GM18505 (cell line): ENCODE data around the gene KIRREL3.

Experiments
- ATAC-seq: cut with Tn5 transposase; IDR thresholded peaks from one replicate; pipeline ENCODE4 v1.9.1; 2021; ENCODE audit not compliant: unreplicated experiment
- POLR2A ChIP-seq: IDR thresholded peaks from 4 replicates; pipeline ENCODE4 v1.6.1; 2011; ENCODE audit warnings: borderline replicate concordance; ENCODE audit not compliant: insufficient read depth, insufficient read length; ENCODE audit errors: extremely low read depth

KIRREL3 gene

GRCh38 chr11:126526471-126526870, 474.1 kb downstream of the KIRREL3 start:
- no peak for TF ChIP-seq POLR2A
- no peak for ATAC-seq

DNA sequence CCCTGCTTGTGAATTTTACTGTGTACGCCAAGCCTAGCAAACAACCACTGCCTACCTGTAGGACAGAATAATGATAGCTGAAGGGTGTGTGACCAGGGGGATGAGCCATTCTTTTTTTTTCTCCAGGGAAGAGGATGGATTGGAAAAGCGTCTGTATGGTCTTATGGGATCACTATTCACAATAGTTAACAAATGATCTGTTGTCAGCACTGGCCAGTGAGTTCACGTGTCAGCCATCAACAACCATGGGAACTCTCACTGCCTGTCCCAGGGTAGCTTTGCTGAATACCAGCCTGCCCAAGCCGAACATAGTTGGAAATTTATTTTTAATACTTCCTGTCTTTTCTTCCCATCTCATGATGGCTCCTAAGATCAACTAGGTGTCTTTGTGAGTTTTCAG, 474.9 kb downstream of the KIRREL3 start:
- no peak for ATAC-seq
- TF ChIP-seq POLR2A, result no peak

DNA sequence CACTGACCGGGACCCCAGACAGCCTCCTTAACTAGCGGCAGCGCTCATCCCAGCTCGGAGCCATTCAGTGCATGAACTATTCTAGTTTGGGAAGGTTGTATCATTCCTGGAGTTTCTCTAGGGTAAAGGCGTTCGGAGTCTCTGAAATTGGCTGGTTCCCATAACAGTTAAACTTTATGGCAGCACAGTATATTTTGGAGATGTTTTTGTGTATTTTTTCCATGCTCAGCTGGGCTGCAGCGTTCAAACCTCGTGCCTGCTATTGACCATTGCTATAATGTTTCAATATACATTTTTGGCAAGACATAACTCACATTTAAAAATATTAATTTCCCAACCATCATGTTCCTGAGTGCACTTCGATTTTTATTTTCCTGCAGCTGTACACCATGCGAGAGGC, 475.4 kb downstream of the KIRREL3 start:
- no peak for TF ChIP-seq POLR2A
- ATAC-seq, result no peak

GRCh38 chr11:126523441-126524205, 476.9 kb downstream of the KIRREL3 start:
- no peak for ATAC-seq
- TF ChIP-seq POLR2A, result no peak

- no peak for ATAC-seq
- no peak for TF ChIP-seq POLR2A
Measured at GRCh38 chr11:126522606-126523005, 478.0 kb downstream of the KIRREL3 start.

- no peak for ATAC-seq
- TF ChIP-seq POLR2A, result no peak
Measured at GRCh38 chr11:126522152-126522551, 478.4 kb downstream of the KIRREL3 start.

DNA sequence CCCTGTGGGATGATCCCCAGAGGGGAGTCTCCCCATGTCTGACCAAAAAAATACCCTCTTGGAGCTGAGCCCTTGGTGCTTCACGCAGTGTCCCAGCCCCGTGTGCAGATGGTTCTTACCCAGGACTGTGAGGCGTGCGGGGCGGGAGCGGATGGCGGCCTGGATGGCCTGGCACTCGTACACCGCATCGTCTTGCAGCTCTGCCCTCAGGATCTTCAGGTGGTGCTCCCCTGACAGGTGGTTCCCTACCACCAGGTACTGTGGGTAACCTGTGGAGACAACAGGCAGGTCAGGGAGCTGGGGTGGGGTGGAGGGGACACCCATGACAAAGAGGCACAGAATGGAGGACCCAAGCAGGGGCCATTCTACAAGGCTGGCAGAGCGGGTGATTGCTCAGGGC, 479.4 kb downstream of the KIRREL3 start:
- ATAC-seq, result no peak

DNA sequence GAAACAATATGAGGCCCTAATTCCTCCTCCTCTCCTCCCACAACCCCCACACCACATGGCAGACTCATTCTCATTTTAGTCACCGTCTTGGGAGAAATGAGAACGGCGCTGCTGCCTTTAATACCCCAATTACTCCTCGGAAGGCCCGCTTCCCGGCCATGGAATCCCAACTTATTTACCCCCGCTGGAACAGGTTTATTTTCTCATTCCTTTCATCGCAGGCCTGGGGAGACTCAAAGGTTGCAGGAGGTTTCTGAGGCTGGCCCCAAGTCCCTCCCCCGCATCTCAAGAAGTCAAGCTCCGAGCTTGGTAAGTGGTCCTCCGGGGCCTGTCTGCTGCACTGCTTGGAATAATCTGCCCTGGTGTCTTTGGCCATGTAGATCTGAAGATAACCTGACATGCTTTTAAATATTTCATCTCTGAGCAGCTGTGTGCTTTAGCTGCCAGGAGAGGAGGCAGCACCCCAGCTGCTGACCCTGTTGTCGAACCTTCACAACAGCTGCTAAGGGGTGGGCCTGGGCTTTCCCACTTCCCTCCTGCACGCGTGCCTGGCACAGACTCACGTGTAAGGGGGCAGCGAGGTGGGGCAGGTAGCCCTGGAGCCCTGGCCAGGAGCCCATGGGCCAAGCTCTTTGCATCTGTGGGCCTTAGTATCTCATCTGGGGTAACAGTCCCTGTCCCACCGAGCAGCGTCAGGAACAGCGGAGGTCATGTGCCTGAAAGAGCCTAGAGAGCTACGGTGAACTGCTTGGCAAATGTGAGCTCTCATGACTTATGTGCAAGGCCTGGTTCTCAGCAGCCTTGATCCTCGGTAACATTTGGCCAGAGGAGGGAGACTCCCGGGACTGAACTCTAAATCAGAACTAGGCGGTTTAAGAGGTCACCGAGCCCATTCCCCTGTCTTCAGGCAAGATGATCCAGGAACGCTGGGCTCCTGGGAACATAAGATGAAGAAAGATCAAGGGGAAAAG, 480.5 kb downstream of the KIRREL3 start:
- ATAC-seq, result no peak
- no peak for TF ChIP-seq POLR2A

More for the DNA sequence above, 479.4 kb downstream of the KIRREL3 start:
- no peak for TF ChIP-seq POLR2A

DNA sequence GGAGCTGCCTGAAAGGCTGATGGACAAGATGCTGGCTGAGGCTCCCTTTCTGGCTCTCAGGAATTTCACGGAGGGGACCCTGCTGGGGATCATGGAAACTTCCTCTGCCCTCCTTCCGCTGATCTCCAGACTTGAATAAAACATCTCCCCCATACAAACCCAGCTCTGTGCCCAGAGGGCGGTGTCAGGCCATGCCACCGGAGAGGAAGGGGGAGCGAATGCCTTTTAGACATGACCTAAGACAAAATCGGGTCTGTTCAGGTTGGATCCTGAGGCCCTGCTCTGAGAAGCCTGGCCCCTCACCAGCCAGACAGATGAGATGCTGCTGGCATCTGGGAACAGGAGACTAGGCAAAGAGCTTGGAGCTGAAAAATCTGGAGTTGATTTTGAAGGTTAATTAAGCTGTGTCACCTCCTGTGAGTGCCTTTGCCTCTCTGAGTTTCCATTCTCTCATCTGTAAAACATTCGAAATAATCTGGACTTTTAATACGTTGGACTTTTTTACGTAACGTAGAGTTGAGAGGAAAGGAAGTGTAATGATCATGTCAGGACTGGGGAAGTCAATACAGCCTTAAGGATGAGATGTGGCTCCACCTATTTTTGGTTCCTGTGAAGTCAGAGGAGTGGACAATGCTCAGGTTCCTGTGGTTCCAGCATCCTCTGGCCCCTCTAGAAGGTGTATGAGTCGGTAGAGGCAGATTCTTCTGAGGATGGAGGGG, 481.4 kb downstream of the KIRREL3 start:
- no peak for TF ChIP-seq POLR2A
- ATAC-seq, result no peak

GRCh38 chr11:126518071-126518971, 482.2 kb downstream of the KIRREL3 start:
- no peak for ATAC-seq
- TF ChIP-seq POLR2A, result no peak

GRCh38 chr11:126515501-126515900, 485.1 kb downstream of the KIRREL3 start:
- ATAC-seq, result no peak
- no peak for TF ChIP-seq POLR2A

DNA sequence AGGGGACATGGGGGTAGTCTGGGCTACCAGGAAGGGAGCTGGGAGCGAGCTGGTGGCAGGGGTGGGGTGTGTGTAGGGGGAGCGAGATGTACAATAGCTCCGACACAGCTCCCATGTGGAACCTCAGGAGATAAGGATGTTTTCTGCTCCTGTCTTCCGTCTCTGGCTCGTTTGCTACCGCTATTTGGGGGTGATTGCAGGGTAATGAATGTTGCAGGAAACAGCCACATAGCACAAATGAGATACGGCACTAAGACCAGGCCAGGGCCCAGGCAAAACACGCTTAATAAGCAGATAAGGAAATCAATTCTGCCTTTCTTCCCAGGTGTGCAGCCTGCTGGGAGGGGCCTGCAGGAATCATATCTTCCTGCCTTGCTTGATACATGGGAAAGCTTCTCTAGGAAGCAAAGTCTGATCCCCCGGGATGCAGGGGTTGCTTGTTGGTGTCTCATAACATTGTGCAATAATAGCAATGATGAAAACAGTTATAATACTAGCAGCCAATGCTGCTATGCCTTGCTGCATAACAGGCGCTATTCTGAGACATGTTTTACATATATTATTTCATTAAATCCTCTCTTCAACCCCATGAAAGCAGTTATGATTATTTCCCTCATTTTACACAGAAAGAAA, 486.4 kb downstream of the KIRREL3 start:
- TF ChIP-seq POLR2A, result no peak
- ATAC-seq, result no peak
